ENCODE data around the gene TALDO1.

DNA sequence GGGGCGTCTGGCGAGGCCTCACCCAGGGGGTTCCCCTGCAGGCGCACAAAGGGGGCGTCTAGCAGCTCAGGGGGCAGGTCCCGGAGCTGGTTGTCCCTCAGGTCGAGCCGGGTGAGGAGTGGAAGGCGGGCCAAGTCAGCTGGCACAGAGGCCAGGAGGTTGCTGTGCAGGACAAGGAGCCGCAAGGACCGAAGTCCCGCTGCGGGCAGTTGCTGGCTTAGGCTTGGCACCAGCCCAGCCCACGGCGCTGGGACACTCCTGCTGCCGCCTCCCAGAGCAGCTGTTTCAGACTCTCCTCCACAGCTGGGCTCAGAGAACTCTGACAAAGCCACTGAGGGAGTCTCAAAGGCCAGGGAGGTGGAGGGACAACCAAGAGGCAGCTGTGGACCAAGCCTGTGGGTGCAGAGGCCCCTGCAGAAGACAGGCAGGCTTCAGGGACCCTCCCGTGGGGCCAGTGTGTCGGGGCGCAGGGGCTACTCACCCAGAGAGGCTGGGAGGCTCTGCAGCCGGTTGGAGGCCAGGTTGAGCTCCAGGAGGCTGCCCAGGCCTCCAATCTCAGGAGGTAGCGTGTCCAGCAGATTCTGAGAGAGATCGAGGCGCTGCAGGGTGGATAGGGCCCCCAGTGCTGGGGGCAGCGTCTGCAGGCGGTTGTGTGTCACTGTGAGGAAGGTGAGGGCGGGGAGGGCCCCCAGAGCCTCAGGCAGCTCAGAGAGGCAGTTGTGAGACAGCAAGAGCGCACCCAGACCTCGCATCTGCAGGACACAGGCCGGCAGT lies 55.6 kb downstream of the TALDO1 start:
- TF ChIP-seq CREB1 (CRISPR knock-in tag; IDR thresholded peaks at IDR 0.05; ENCODE audit: low read depth) (no peak), CTCF (conservative IDR thresholded peaks at IDR 0.05; ENCODE audit: low read depth in 2 of 2) (no peak), EZH2 (IDR thresholded peaks at IDR 0.05; ENCODE audit: low read depth, unreplicated experiment) (no peak), POLR2AphosphoS5 (IDR thresholded peaks at IDR 0.05; ENCODE audit: low read depth) (no peak), EZH2phosphoT487 (IDR thresholded peaks at IDR 0.05; ENCODE audit: unreplicated experiment) (no peak), STAT1 (IDR thresholded peaks at IDR 0.05; ENCODE audit: unreplicated experiment) (no peak), JUNB (IDR thresholded peaks at IDR 0.05; ENCODE audit: unreplicated experiment) (no peak), ZNF114 (CRISPR knock-in tag; IDR thresholded peaks at IDR 0.05) (no peak)
- TF ChIP-seq, protein P1, sequence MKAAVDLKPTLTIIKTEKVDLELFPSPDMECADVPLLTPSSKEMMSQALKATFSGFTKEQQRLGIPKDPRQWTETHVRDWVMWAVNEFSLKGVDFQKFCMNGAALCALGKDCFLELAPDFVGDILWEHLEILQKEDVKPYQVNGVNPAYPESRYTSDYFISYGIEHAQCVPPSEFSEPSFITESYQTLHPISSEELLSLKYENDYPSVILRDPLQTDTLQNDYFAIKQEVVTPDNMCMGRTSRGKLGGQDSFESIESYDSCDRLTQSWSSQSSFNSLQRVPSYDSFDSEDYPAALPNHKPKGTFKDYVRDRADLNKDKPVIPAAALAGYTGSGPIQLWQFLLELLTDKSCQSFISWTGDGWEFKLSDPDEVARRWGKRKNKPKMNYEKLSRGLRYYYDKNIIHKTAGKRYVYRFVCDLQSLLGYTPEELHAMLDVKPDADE (IDR thresholded peaks at IDR 0.05), result no peak
- TF ChIP-seq, protein P2, sequence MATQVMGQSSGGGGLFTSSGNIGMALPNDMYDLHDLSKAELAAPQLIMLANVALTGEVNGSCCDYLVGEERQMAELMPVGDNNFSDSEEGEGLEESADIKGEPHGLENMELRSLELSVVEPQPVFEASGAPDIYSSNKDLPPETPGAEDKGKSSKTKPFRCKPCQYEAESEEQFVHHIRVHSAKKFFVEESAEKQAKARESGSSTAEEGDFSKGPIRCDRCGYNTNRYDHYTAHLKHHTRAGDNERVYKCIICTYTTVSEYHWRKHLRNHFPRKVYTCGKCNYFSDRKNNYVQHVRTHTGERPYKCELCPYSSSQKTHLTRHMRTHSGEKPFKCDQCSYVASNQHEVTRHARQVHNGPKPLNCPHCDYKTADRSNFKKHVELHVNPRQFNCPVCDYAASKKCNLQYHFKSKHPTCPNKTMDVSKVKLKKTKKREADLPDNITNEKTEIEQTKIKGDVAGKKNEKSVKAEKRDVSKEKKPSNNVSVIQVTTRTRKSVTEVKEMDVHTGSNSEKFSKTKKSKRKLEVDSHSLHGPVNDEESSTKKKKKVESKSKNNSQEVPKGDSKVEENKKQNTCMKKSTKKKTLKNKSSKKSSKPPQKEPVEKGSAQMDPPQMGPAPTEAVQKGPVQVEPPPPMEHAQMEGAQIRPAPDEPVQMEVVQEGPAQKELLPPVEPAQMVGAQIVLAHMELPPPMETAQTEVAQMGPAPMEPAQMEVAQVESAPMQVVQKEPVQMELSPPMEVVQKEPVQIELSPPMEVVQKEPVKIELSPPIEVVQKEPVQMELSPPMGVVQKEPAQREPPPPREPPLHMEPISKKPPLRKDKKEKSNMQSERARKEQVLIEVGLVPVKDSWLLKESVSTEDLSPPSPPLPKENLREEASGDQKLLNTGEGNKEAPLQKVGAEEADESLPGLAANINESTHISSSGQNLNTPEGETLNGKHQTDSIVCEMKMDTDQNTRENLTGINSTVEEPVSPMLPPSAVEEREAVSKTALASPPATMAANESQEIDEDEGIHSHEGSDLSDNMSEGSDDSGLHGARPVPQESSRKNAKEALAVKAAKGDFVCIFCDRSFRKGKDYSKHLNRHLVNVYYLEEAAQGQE (IDR thresholded peaks at IDR 0.05; ENCODE audit: unreplicated experiment), result no peak
